GM21447 (cell line): Measurements from ENCODE around the gene ITPK1.

ENCODE experiments used
- ATAC-seq: cut with Tn5 transposase; IDR thresholded peaks from one replicate; pipeline ENCODE4 v1.9.1; 2021; ENCODE audit not compliant: unreplicated experiment

The ITPK1 gene

GRCh38 chr14:93085911-93086310 lies 29.8 kb downstream of the ITPK1 start:
- ATAC-seq: no peak

GRCh38 chr14:93084866-93085857 lies 30.6 kb downstream of the ITPK1 start:
- no peak for ATAC-seq

- no peak for ATAC-seq
Measured at GRCh38 chr14:93084402-93084801, 31.3 kb downstream of the ITPK1 start.

- no peak for ATAC-seq
Measured at GRCh38 chr14:93083917-93084316, 31.8 kb downstream of the ITPK1 start.

DNA sequence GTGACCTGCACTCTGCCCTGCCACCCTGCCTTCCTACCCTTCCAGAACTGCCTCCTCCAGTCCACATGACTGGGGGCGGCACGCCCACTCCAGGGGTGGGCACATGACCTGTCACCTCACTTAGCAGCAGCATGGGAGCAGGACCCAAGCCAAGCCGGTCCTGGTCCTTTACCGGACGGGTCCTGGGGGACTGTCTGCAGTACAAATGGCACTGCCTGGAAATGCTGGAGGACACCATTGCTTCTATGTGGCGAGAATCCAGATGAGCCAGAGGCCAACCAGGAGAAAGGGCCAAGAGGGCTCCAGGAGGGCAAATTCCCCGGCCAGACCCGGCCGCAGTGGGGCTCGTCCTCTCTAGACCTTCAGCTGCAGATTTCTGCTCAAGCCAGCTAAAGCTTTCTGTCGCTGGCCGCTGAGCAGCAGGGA lies 33.1 kb downstream of the ITPK1 start:
- no peak for ATAC-seq

GRCh38 chr14:93081876-93082570 lies 33.7 kb downstream of the ITPK1 start:
- no peak for ATAC-seq

DNA sequence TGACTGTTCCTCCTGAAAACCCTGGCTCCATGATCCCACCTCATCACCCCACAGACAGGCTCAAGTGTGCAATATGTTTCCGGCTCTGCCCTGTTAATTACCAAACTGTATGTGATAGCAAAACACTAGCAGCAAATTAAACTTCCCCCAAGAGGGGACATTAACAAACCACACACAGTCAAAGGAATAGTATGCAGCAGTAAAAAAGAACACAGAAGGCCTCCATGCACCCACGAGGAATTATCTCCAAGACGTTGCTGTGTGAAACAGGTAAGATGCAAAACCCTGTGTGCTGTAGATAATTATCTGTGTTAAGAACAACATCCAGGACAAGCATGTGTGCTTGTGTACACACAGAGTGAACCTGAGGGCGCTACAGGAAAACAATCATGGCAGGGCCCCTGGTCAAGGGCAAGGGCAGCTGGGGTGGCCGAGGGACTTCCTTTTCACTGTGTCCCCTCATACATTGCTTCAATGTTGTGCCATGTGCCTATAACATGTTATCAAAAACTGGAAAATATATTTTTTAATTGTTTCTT lies 35.8 kb downstream of the ITPK1 start:
- ATAC-seq: no peak

GRCh38 chr14:93079321-93079720 lies 36.4 kb downstream of the ITPK1 start:
- no peak for ATAC-seq

DNA sequence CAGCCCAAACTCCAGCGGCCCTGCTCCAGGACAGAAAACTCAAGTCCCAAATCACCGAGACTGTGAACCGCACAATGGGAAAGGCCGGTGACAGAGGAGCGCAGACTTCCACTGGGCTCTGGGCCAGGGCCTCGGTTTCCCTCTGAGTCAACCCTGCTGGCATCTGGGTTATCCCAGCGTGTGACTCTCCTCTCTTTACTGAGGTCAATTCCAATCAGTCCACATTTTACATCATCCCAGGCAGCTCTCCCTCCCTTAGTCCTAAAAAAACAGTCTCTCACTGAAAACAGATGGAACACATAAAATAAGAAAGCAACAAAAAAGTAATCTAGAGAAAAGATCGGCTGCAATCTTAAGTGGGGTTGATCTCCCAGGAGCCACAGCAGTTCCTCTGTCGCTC lies 36.9 kb downstream of the ITPK1 start:
- no peak for ATAC-seq

- ATAC-seq: no peak
Measured at GRCh38 chr14:93076755-93077154, 39.0 kb downstream of the ITPK1 start.

DNA sequence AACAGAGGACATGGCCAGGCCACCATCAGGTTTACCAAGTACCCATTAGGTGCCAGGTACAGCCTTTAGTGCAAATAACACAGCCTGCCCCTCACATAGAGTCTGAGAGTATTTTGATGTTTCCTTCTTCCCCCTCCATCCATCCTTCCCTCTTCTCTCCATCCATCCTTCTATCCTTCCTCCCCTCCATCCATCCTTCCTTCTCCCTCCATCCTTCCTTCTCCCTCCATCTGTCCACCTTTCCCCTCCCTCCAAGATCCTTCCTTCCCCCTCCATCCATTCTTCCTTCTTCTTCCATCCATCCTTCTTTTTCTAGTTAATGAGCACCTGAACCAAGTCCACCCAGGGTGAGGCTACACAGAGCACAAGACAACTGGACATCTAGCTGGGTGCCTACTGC lies 39.8 kb downstream of the ITPK1 start:
- ATAC-seq: no peak

- peak; percentile 49 for ATAC-seq
Measured at GRCh38 chr14:93073910-93074769, 41.6 kb downstream of the ITPK1 start.

DNA sequence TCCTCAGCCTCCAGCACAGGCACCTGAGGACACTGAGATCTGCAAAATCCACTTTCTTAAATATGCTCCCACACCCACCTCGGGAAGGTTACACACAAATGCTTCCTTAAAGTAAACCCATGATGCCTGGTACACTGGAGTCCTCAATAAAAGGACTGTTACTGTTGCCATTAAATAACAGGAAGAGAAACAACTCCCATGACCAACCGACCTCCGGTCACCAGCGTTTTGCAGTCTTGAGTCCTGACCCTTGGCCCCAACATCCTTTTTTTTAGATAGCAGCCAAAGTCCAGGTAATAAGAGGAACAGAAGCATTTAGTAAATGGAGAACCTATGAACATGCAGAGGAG lies 42.4 kb downstream of the ITPK1 start:
- ATAC-seq: no peak

- ATAC-seq: no peak
Measured at GRCh38 chr14:93072659-93073357, 42.9 kb downstream of the ITPK1 start.

GRCh38 chr14:93068711-93069110 lies 47.0 kb downstream of the ITPK1 start:
- no peak for ATAC-seq

- no peak for ATAC-seq
Measured at GRCh38 chr14:93067088-93067487, 48.6 kb downstream of the ITPK1 start.

GRCh38 chr14:93065272-93065730 lies 50.4 kb downstream of the ITPK1 start:
- no peak for ATAC-seq

DNA sequence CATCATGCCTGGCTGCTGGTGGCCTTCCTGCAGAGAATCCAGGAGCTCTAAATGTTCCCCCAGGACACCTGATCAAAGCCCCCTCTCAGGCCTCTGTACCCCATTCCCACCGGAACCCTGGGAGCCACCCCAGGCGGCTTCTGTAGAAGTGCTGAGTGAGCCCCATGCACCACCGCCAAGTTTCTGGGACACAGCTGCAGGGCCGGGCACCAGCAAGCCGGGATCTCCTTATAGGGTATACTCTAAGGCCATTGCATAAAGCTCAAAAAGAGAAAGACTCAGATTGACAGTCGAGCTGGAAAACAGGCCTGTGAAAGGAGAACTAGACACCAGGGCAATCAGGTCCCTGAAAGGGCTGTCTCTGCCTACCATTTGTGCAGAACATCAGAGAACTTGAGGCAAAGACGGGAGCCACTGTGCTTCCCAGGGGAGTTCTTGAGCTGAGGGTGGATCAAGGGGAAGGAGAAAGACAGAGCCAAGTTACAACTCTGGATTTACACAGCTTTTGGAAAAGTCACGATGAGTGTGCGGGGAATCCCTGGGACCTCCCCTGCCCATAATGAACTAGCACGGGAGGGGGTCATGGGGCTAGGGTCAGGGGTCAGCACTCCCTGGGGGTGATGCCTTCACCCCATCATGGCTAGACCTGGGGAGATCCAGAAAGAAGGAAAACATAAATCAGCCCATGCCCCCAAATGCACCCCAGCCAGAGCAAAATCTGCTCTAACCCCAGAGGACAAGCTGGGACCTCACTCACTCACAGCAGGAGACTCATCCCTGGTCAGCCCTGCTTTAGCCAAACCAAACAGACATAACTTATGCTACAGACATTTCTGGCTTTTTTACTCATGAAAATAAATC lies 51.1 kb downstream of the ITPK1 start:
- no peak for ATAC-seq

- ATAC-seq: no peak
Measured at GRCh38 chr14:93063393-93063792, 52.3 kb downstream of the ITPK1 start.
